SU-DHL-6 (cell line): ENCODE measurements around the gene PPP1R13B.

Experiments
- H2AFZ ChIP-seq: fragments of 200-600 bp; sonication (generic); 2 replicates; pipeline ENCODE4 v1.6.1; 2014; ENCODE audit warnings: low read depth, mild to moderate bottlenecking, moderate library complexity, mixed read lengths, antibody characterized with exemption, low read length; ENCODE audit not compliant: severe bottlenecking
- H3F3A ChIP-seq: fragments of 200-600 bp; shearing (Covaris generic); 2 replicates; pipeline ENCODE4 v1.6.0; 2016; ENCODE audit warnings: antibody characterized with exemption, mild to moderate bottlenecking; ENCODE audit not compliant: insufficient read depth
- H3K27ac ChIP-seq: fragments of 200-600 bp; sonication (generic); 2 replicates; pipeline ENCODE4 v1.5.1; 2016; ENCODE audit warnings: low read depth, mild to moderate bottlenecking, low read length, moderate library complexity, mixed read lengths
- H3K27me3 ChIP-seq: fragments of 200-600 bp; sonication (generic), shearing (Covaris generic); 2 replicates; pipeline ENCODE4 v1.6.0; 2014; ENCODE audit warnings: mild to moderate bottlenecking, low read length
- H3K36me3 ChIP-seq: fragments of 200-600 bp; sonication (generic); 2 replicates; pipeline ENCODE4 v1.6.1; 2014; ENCODE audit warnings: mild to moderate bottlenecking, low read length, mixed read lengths
- H3K4me2 ChIP-seq: fragments of 300-600, 200-600 bp; shearing (Covaris generic), sonication (generic); 2 replicates; pipeline ENCODE4 v1.6.0; 2014; ENCODE audit warnings: low read length, low read depth, mild to moderate bottlenecking; ENCODE audit not compliant: poor library complexity, severe bottlenecking
- H3K4me3 ChIP-seq: fragments of 200-600 bp; sonication (generic); 2 replicates; pipeline ENCODE4 v1.5.1; 2014; ENCODE audit warnings: antibody characterized with exemption, low read length, mild to moderate bottlenecking, mixed read lengths; ENCODE audit not compliant: insufficient read depth, poor library complexity, severe bottlenecking
- H3K79me2 ChIP-seq: fragments of 200-600 bp; sonication (generic); 2 replicates; pipeline ENCODE4 v1.6.1; 2014; ENCODE audit warnings: mild to moderate bottlenecking, low read length, moderate library complexity; ENCODE audit not compliant: insufficient read depth
- H3K9ac ChIP-seq: fragments of 200-600 bp; sonication (generic); 2 replicates; pipeline ENCODE4 v1.7.0; 2014; ENCODE audit warnings: mild to moderate bottlenecking, low read length
- H3K9me2 ChIP-seq: fragments of 200-600 bp; sonication (generic); replicated peaks from 2 replicates; pipeline ENCODE4 v1.6.1; 2014; ENCODE audit warnings: low read length; ENCODE audit not compliant: insufficient read depth
- H3K9me3 ChIP-seq: fragments of 200-600 bp; sonication (generic); 2 replicates; pipeline ENCODE4 v1.6.1; 2014; ENCODE audit warnings: low read length, mixed read lengths; ENCODE audit not compliant: insufficient read depth
- H4K20me1 ChIP-seq: fragments of 200-600 bp; sonication (generic); 2 replicates; pipeline ENCODE4 v1.6.1; 2014; ENCODE audit warnings: low read depth, mild to moderate bottlenecking, antibody characterized with exemption, low read length, moderate library complexity, mixed read lengths
- CTCF ChIP-seq: fragments of 200-600 bp; sonication (generic); IDR thresholded peaks from one replicate; pipeline ENCODE4 v1.5.1; 2017; ENCODE audit warnings: antibody characterized with exemption, mild to moderate bottlenecking, low read length, moderate library complexity; ENCODE audit not compliant: insufficient read depth, poor library complexity, severe bottlenecking
- EZH2phosphoT487 ChIP-seq: fragments of 200-600 bp; sonication (generic), shearing (Covaris generic); conservative IDR thresholded peaks from 2 replicates; pipeline ENCODE4 v1.6.1; 2018; ENCODE audit warnings: mild to moderate bottlenecking, antibody characterized with exemption, low read length, moderate library complexity, mixed read lengths

Gene PPP1R13B

GRCh38 chr14:103894034-103894722, 46.8 kb upstream of the PPP1R13B start:
- no peak overlapping the region for H3K27ac ChIP-seq
- no peaks in the 10 kb centered on the region for H3K79me2 ChIP-seq
- H3K27me3 ChIP-seq: no peaks in the 10 kb centered on the region
- H3K9ac ChIP-seq: no peak overlapping the region
- H3K36me3 ChIP-seq: no peaks in the 10 kb centered on the region
- H3F3A ChIP-seq: no peaks in the 10 kb centered on the region
- H3K4me3 ChIP-seq: no peak overlapping the region
- H3K9me3 ChIP-seq: no peaks in the 10 kb centered on the region
- no peaks in the 10 kb centered on the region for H4K20me1 ChIP-seq
- TF ChIP-seq EZH2phosphoT487 (no peak), CTCF (no peak)
- no peak overlapping the region for H2AFZ ChIP-seq
- H3K9me2 ChIP-seq: no peaks in the 10 kb centered on the region
- H3K4me2 ChIP-seq: no peak overlapping the region

- H3K4me2 ChIP-seq: no peak overlapping the region
- no peak overlapping the region for H2AFZ ChIP-seq
- no peak overlapping the region for H3K27ac ChIP-seq
- no peaks in the 10 kb centered on the region for H3F3A ChIP-seq
- no peaks in the 10 kb centered on the region for H4K20me1 ChIP-seq
- TF ChIP-seq EZH2phosphoT487 (no peak), CTCF (no peak)
- no peaks in the 10 kb centered on the region for H3K79me2 ChIP-seq
- no peak overlapping the region for H3K4me3 ChIP-seq
- no peak overlapping the region for H3K9ac ChIP-seq
- no peaks in the 10 kb centered on the region for H3K9me3 ChIP-seq
- H3K27me3 ChIP-seq: no peaks in the 10 kb centered on the region
- no peaks in the 10 kb centered on the region for H3K9me2 ChIP-seq
- no peaks in the 10 kb centered on the region for H3K36me3 ChIP-seq
Observed at GRCh38 chr14:103892247-103892646, 44.9 kb upstream of the PPP1R13B start.

GRCh38 chr14:103891667-103892215, 44.4 kb upstream of the PPP1R13B start:
- no peaks in the 10 kb centered on the region for H3K79me2 ChIP-seq
- no peaks in the 10 kb centered on the region for H4K20me1 ChIP-seq
- no peaks in the 10 kb centered on the region for H3K9me2 ChIP-seq
- no peak overlapping the region for H3K4me2 ChIP-seq
- H3K9me3 ChIP-seq: no peaks in the 10 kb centered on the region
- no peaks in the 10 kb centered on the region for H3K36me3 ChIP-seq
- no peaks in the 10 kb centered on the region for H3F3A ChIP-seq
- H2AFZ ChIP-seq: no peak overlapping the region
- H3K4me3 ChIP-seq: no peak overlapping the region
- no peak overlapping the region for H3K27ac ChIP-seq
- no peak for TF ChIP-seq CTCF
- no peak for TF ChIP-seq EZH2phosphoT487
- H3K9ac ChIP-seq: no peak overlapping the region
- H3K27me3 ChIP-seq: no peaks in the 10 kb centered on the region
